HG03469 (cell line): Measurements from ENCODE around the gene TSC2.
"Not testable (repeated sequence)": the region's sequence is repeated elsewhere in the genome, so short reads cannot be mapped to it uniquely, and the experiment has no call there.

Source experiments
- ATAC-seq: cut with Tn5 transposase; IDR thresholded peaks from one replicate; pipeline ENCODE4 v1.9.1; 2021; ENCODE audit warnings: mild to moderate bottlenecking, moderate library complexity, moderate number of reproducible peaks; ENCODE audit not compliant: unreplicated experiment

Gene TSC2

DNA sequence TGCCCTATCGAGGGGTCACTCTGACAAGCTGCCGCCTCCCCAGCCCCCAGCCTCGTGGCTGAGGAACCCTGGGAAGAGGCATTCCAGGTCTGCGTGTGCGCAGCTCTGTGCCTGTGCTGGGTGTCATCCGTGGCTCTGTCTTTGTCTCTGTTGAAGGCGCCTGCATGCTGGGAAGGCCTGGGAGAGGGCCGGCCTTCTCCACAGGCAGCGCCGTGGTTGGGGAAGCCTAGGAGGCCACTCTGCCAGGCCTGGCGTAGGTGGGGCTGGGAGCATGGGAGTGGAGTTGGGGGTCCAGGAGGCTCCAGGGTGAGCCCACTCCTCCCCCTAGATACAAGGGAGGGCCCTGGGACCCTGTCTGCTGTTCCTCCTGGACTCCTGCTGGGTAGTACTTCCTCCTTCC lies 17.7 kb upstream of the TSC2 start:
- ATAC-seq = no peak

DNA sequence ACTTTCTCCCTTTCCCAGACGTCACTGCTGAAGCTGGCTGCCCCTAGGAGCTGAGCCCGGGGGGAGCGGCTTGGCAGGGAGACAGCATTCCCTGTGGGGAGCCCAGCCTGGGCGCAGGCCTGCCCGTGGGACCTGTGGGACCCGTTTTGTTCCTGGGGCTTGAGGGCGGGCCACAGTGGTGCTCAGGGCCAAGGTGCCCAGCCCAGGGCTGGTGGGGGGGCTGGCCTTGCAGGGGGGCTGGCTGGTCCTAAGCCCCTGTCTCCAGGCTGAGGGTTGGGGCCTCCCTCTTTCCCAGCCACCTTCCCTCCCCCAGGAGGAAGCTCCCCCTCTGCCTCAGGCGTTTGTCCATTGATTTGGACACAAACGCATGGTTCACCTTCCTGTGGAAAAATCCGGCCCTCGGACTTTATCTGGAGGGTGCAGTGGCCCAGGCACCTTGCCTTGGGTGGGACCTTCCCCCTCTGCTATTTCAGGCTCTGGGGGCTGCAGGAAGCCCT lies 16.7 kb upstream of the TSC2 start:
- ATAC-seq = no peak

DNA sequence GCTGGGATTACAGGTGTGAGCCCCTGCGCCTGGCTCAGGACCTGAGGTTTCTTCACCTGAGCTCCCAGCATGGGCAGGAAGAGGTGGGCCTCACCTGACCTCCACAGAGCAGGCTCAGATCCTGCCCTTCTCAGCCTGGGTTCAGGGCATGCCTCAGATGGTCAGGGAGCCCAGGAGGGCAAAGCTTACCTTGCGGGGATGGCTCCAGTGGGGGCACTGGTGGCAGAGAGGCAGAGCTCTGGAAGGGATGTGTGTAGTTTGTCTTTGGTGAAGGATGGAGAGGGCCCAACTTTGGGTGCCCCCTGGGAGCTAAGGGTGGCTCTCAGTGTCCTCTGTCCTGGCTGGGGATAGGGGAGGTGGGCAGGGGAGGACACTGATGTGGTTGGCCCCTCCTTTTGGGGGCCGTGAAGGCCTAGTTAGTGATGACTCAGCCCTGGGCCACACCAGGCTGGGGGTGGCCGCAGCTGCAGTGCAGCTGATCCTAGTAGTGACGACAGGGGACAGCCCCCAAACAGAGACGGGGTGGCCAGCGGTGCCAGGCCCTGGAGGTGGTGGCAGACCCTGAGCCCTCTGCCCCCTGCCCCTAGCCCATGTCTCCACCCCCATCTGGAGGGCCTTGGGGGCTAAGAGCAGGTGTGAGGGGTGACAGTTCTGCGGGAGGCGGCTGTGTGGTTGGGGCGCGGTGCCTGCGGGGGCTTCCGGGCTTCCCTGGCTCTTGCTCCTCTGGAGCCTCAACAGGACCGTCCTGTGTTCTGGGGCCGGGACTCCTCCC lies 15.3 kb upstream of the TSC2 start:
- no peak for ATAC-seq

DNA sequence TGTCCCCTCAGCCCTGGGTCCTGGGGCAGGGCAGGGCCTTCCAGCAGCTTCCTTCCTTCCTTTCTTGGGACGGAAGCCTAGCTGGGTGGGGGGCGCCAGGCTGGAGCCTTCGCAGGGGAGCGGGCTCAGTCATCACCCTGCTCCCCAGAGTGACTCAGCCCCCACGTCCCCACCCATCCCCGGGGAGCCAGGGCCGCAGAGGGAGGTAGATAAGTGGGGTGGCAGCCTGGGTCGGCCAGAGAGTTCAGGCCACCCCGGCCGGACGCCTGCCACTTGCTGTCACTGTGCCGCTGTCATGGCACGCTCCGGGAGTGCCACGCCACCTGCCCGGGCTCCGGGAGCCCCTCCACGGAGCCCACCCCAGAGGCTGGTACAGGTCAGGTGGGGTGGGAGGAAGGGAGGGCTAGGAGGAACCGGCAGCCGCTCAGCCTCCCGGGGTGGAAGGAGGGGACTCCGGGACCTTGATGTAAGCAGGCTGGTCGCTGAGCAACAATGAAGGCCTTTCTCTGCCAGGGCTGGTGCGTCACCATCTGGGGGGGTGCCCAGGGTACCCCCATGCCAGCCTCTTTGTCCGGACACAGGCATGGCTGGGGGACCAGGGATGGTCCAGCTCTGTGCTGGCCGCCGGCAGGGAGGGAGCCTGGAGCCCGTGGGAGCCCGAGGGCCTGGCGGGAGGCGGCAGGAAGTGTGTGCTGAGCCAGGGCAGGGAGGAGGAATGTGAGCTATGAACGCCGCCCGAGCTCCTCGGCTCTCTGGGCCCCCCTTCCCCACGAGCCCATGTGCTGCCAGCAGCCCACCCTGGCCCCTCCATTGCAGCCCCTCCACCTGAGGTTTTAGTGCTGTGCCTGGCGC lies 14.5 kb upstream of the TSC2 start:
- no peak for ATAC-seq

DNA sequence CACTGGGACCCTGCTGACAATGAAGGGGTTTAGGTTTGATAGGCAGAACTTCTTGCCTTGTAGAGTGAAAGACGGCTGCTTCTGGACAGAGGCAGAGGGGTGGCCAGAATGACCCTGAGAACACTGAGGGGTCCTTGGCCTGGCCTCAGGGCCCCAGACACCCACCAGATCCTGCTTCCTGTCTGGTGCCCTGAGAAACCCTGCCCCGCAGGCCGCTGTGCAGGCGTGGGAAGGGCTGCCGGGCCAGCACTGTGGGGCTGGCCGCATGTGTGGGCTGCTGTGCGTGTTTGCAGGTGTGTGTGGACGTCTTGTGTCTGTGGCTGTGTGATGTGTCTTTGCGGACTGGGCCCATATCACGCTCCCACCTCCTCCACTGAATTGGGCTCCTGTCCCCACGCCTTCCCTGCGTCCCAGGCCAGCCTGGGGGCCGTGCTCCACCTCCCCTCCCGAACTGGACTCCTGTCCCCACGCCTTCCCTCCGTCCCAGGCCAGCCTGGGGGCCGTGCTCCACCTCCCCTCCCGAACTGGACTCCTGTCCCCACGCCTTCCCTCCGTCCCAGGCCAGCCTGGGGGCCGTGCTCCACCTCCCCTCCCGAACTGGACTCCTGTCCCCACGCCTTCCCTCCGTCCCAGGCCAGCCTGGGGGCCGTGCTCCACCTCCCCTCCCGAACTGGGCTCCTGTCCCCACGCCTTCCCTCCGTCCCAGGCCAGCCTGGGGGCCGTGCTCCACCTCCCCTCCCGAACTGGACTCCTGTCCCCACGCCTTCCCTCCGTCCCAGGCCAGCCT lies 13.7 kb upstream of the TSC2 start:
- ATAC-seq = not testable (repeated sequence)

DNA sequence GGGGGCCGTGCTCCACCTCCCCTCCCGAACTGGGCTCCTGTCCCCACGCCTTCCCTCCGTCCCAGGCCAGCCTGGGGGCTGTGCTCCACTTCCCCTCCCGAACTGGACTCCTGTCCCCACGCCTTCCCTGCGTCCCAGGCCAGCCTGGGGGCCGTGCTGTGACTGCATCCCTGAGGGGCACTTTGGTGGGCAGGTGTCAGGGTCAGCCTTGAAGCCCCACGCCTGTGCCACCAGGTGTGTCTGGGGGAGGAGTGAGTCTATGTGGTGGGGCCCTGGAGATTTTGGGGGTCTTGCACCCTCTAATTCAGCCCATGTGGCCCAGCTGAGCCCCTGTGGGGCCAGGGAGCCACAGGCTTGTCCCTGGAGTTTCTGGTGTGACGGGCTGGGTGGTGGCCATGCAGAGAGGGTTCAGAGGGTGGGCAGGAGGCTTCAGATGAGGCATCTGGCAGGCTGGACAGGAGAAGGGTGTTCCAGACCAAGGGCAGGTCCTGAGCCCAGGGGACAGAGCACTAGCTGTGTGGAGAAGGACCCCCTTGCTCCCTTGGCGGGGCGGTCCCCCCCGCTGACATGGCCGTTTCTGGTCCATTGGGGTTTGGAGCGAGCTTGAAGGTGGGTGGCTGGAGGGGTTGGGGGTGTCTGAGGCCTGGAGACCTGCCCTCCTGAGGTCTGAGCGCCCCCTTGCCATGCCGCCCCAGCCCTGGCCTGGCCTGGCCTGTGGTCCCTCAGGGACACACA lies 12.9 kb upstream of the TSC2 start:
- no peak for ATAC-seq

DNA sequence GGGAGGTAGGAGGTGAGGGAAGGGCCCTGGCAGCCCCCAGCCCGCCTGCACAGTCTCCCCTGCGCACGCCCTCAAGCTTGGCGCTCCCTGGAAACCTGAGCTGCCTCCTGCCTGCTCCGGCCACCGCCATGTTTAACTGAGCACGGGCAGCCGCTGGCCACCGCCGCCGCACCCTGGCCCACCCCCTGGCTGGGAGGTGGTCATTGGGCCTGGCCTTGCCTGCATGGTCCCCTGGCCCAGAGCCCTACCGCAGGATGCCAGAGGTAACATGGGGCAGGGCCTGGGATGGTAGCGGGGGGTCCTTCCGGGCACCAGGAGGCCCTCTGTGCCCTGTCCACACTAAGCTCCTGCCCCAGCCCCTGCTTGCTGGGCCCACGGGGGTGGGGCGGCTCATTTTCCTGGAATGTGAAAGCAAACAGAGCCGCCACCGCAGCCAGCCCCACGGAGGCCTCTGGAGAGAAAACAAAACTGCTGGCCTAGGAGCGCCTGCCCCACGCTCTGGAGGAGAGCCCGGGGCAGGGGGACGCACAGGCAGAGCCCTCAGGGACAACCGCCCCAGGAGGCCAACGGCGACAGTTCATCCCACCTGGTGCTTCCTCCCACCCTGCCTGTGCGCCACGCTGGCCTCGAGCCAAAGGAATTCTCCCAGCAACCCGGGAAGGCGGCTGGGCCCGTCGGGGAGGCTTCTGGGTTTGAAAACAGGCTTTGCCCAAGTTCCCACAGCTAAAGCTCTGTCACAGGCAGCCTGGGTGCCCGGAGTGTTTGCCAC lies 12.2 kb upstream of the TSC2 start:
- ATAC-seq = no peak

DNA sequence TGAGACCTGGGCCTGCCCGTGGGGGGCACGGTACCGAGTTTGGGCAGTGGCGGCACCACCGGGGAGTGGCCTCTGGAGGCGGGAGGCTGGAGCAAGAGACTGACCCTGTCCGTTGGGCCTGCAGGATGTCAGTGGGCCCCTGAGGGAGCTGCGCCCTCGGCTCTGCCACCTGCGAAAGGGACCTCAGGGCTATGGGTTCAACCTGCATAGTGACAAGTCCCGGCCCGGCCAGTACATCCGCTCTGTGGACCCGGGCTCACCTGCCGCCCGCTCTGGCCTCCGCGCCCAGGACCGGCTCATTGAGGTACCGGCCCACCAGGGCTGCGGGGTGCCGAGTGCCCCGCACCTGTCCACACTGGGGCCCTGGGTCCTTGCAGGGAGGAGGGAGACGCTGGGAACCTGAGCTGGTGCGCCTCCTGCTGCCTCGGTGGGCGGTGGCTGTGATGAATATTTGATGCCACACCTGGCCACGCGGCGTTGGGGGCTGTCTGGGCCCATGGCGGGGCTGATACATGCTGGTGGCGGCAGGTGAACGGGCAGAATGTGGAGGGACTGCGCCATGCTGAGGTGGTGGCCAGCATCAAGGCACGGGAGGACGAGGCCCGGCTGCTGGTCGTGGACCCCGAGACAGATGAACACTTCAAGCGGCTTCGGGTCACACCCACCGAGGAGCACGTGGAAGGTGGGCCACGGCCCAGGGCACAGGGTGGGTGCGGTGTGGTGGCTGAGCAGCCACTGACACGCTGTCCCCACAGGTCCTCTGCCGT lies 11.4 kb upstream of the TSC2 start:
- no peak for ATAC-seq

DNA sequence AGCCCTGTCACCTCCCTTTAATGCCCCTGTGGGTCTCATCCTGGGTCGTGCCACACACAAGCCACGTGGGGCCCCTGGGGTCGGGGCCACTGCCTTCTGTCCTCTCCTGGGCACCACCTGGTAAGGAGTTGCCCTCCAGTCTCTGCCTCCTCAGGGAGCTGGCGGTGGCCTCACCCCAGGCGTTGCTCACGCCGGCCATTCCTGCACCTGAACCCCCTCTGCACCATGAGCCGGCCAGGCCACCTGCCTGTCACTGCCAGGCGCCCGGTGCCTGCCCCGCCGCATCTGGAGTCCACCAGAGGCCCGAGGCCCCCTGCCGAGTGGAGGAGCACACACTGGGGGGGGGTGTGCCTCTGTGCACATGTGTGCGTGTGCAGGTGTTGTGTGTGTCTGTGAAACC lies 10.7 kb upstream of the TSC2 start:
- no peak for ATAC-seq

DNA sequence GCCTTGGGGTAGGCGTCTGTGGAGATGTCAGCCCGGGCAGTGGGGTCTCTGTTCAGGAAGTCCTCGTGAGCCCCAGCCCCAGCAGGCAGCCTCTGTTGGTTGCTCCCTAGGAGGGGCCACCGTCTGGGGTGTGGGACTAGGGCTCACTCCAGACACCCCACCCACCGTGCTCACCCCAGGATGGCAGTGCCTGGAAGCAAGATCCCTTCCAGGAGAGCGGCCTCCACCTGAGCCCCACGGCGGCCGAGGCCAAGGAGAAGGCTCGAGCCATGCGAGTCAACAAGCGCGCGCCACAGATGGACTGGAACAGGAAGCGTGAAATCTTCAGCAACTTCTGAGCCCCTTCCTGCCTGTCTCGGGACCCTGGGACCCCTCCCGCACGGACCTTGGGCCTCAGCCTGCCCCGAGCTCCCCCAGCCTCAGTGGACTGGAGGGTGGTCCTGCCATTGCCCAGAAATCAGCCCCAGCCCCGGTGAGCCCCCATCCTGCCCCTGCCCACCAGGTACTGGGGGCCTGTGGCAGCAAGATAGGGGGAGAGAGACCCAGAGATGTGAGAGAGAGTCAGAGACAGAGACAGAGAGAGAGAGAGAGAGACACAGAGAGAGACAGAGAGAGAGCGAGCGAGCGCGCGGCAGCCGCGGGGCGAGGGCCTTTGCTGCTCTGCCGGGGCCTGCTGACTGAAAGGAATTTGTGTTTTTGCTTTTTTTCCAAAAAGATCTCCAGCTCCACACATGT lies 10.0 kb upstream of the TSC2 start:
- no peak for ATAC-seq

DNA sequence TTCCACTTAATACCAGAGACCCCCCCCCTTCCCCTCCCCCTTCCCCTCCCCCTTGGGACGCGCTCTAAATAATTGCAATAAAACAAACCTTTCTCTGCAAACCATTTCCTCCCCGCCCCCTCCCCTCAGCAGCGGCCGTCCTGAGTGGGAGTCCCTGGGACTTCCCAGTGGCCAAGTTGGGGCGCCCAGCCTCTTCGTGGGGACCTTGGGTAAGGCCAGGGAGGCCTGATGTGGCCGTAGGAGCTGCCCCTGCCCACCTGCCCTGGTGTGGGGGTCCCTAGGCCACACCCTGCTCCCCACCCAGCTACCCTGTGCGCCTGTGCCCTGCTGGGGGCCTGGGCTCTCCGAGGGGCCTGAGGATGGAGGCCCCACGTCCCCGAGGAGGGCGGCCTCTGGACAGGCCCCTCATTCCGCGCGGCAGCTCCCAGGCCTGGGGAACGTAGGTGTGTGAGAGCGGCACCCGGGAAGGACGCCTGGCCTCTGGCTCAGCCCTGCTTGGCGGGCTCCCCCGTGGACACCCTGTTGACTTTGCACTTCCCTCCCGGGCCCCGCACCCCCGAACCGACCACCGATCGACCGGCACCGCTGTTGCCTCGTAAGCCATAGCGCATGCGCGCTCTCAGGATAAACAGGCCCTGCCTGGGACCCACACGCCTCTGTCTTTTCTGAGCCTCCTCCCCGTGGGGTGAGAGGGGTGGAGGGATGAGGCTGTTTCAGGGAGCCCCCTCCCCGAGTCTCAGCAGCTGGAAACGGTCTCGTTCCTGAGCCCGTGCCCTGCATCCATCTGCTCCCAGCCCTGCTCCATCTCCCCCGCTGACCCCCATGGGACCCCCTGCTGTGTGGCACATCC lies 9.2 kb upstream of the TSC2 start:
- no peak for ATAC-seq

DNA sequence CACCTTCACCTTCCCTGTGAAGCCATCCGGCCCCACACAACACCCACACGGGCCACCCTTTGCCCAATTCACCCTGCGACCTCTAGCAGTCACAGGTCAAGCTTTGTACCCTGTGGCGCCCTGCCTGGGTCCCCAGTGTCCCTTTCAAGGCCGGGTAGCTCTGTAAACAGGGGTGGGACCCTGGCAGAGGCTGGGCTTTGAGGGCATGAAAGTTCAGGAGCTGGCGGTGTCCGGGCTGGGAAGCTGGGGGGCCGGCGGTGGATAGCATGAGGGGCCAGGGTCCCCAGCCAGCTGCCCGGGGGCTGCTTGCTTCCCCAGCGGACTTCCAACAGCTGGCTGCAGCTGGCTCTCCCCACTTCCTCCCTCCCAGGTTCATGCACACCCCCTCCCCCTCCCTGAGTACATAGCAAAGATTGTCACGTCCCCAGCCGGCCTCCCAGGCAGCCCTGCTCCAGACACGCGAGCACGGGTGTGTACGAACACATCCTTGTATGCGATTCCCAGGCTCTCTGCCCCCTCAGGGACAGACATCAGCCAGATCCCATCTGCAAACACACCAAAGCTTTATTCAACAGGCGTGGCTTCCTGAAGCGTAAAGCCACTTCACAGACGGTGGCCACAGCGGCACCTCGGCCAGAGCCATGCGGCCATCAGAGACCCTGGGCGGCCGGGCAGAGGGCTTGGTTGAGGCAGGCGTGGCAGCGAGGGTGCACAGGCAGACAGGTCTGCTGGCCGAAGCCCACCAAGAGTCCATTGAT lies 8.3 kb upstream of the TSC2 start:
- ATAC-seq = no peak

DNA sequence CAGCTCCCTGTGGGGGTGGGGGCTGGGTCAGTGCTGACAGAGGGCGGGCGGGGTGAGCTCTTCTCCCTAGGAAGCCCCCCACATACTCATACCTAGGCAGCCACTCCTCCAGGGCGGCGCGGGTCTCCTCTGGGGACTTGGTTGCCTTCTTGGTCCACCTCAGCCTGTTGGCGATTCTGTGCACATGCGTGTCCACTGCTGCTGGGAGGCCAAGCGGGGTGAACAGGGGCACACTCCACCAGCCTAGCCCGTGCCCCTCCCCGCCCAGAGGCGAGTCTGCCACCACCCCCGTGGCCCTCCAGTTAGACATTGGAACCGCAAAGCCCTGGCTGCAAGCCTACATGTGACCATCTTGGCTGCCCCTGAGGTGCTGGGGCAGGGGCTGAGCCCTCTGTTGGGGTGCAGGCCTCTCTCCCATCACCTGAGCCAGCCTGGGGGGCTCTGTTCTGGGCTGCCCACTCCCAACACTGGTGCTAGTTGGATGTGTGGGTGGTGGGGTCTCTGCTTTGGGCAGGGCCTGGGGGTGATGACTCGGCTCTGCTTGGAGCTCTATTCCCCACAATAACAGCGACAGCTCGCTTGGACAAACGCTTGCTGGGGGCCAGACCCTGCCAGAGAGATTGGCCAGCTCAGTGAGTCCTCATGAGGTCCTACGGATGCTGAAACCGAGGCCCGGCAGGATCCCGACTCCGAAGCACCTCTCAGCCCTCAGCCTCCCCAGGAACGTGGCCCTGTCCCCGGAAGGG lies 7.6 kb upstream of the TSC2 start:
- ATAC-seq = no peak

DNA sequence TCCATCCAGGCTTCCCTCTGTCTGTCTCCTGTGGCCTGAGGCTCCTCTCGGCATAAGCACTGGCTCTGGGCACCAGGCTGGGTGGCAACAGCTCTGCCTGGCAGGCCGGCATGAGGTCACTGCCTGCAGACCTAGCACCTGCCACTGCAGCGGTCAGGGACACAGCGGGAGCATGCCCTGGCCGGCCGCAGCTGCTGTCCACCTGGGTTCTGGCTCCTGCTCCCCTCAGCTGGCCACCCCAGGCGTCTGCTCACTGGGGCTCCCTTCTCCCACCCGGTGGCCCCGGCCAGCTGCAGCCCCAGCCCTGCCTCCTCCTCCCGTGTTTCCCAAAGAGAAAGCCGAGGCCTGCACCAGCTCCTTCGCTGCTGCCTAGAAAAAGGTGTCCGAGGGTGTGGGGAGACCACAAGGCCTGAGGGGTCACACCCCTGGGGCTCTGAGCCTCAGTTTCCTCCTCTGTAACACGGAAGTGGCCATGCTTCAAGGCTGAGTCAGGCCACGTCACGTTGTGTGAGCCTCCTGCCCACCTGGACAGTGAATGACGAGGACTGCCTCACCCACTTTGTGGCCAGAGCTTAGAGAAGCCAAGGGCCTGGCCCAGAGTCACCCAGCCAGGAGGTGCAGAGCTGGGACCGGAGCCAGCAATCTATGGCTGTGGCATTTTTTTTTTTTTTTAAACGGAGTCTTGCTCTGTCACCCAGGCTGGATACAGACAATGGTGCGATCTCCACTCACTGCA lies 6.8 kb upstream of the TSC2 start:
- ATAC-seq = no peak

DNA sequence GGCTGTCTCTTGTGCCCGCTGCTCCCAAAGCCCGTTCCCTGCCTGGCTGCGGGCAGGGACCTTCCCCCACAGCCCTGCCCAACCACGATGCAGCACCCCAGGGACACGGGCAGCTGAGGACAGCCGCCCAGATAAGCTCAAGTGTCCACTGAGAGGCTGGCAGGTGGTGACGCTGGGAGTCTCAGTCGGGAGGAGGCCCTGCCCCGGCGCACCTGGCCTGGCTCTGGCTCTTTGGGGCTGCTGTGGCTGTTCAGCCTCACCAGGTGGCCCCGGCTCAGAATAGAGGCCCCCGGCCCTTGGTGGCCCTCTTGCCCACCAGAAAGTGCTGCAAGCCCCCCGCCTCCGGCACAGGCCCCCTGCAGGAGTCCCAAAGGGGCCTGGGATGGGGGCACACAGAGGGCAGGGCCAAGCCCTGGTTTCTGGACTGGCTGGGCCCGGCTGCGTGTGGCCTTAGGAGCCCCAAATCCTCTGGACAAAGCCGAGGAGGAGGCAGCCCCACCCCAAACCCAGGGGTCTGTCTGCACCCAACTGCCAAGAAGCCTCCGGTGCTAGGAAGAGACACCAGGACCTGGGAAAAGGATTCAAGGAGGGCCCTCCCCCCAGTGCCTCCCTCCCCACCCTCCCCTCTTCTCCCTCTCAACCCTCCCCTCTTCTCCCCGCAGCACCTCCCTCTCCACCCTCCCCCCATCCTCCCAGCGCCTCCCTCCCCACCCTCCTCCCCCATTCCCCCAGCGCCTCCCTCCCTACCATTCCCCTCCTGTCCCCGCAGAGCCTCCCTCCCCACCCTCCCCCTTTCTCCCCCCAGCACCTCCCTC lies 5.4 kb upstream of the TSC2 start:
- no peak for ATAC-seq
